GM18873 (cell line): ENCODE data around the gene ZNF764.
"Not testable (repeated sequence)": the region's sequence is repeated elsewhere in the genome, so short reads cannot be mapped to it uniquely, and the experiment has no call there.

Experiments used
- ATAC-seq: cut with Tn5 transposase; IDR thresholded peaks from one replicate; pipeline ENCODE4 v1.9.1; 2021; ENCODE audit warnings: mild to moderate bottlenecking, moderate library complexity, moderate number of reproducible peaks; ENCODE audit not compliant: unreplicated experiment, low FRiP score

The ZNF764 gene

GRCh38 chr16:30528799-30529457, 29.2 kb downstream of the ZNF764 start:
- ATAC-seq = no peak

DNA sequence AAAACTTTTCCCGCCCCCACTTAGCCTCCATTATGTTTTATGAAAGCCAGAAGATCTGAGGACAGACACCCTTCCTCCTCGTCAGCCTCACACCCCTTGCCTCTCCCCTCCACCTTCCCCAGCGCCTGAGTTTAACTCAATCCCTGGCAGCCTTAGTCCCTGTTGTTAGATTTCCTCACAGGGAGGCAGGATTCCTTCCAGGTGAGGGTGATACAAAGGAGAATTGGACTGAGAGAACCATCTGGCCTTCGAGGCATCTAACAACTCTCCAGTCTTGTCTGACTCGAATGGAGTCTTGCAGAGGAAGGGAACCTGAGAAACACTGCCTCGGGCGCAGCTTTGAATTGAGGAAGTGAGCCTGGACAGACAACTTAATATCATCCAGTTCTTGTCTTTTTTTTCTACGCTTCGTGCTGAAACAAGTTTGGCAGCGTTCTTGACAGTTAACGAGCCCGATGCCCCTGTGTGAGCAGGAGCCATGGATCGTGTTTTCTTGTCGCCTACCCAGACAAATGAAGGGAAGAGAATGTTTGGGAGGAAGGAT, 30.5 kb downstream of the ZNF764 start:
- no peak for ATAC-seq

GRCh38 chr16:30526823-30527634, 31.1 kb downstream of the ZNF764 start:
- peak; percentile 69 for ATAC-seq

- no peak for ATAC-seq
Observed at GRCh38 chr16:30526137-30526822, 31.9 kb downstream of the ZNF764 start, which contains the start of gene ZNF768. ZNF768 (minus strand) TSS chr16:30526566; CDS start chr16:30526413, 153 bp downstream.

- no peak for ATAC-seq
Observed at GRCh38 chr16:30525844-30526136, 32.4 kb downstream of the ZNF764 start.

DNA sequence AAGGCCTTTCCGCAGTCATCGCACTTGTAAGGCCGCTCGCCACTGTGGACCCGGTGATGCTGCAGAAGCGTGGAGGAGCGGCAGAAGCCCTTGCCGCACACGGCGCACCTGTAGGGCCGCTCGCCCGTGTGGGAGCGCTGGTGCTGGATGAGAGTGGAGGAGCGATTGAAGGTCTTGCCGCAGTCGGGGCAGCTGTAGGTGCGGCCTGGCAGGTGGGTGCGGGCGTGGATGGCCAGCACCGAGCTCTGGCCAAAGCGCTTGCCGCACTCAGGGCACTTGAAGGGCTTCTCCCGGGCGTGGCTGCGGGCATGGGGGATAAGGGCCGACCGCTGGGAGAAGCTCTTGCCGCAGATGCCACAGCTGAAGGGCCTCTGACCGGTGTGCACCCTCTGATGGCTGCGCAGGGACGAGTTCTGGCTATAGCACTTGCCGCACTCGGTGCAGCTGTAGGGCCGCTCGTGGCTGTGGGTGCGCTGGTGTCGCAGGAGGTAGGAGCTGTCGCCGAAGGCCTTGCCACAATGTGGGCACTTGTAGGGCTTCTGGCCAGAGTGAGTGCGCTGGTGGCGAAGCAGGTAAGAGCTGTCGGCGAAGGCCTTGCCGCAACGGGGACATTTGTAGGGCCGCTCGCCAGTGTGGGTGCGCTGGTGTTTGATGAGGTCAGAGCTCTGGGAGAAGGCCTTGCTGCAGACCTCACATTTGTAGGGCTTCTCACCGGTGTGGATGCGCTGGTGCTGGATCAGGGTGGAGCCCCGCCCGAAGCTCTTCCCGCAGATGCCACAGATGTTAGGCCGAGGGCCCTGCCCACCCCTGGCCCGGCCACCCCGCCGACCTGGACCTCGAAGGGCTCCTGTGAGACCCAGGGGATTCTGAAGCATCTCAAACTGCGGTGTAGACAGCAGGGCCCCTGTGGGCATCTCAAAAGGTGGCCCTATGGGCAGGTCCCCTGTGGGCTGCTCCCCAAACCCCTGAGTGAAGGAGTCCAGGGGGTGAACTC, 33.3 kb downstream of the ZNF764 start:
- ATAC-seq = no peak

DNA sequence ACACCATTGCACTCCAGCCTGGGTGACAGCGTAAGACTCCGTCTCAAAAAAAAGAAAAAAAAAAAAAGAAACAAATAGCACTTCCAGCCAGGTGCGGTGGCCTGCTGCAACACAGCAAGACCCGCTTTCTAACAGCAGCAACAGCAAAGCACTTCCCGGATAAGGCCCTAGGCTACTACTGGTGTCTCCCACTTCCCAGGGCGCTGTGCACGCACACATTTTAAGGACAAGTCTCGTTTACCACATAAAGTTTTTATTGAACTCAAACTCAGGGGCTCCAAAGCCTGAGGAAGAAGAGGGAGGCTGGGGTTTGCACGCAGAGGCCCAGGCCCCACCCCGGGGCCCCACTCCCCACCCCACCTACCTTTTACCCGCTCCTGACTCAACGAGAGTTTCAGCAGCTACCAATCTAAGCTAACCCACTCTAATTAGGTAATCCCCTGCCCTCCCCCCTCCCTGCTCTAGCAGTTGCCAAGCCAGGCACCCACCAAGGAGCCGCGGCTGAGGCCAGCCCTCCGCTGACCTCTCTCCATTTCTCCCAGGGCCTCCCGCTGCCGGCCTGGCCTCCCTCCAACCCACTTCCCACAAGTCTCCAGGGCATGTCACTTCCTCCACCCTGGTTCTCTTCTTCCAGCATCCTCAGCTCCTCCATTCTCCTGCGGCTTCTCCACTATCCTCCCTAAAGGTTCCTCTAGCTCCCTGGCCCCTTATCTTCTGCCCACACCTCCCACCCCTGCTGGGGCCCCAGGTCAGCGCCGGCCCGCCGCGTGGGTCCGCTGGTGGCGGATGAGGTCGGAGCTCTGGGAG, 34.2 kb downstream of the ZNF764 start:
- no peak for ATAC-seq

- not testable (repeated sequence) for ATAC-seq
Observed at GRCh38 chr16:30522702-30523463, 35.3 kb downstream of the ZNF764 start.

DNA sequence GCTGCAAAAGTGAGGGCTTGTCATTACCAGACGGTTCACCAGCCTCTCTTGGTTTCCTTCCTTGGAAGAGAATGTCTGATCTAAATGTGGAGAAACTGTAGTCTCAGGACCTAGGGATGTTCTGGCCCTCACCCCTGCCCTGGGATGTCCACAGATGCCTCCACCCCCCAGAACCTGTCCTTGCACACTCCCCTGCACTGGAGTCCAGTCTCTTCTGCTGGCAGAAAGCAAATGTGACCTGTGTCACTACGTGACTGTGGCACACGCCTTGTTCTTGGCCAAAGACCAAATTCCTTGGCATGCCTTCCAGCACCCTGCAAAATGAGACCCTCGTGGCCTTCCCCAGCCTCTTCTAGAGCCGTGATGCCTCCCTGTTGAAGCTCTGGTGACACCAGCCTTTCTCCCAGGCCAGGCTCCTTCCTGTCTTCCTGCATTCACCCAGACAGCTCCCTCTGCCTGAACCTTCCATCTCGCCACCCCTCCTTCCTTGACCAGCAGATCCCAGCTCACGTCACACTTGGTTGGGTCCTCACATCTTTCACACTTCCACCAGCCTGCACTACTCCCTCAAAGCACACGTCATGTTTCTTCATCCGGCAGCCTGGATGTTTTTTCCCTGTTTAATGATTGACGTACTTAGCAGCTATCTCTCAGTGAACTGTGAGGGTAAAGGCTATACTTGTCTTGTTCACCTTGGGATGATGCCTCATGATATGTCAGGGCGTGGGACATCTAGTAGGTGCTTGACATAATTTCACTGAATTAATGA, 36.1 kb downstream of the ZNF764 start:
- ATAC-seq = no peak

- ATAC-seq = no peak
Observed at GRCh38 chr16:30521476-30521872, 36.7 kb downstream of the ZNF764 start.

- ATAC-seq = no peak
Observed at GRCh38 chr16:30519120-30520049, 38.8 kb downstream of the ZNF764 start.

DNA sequence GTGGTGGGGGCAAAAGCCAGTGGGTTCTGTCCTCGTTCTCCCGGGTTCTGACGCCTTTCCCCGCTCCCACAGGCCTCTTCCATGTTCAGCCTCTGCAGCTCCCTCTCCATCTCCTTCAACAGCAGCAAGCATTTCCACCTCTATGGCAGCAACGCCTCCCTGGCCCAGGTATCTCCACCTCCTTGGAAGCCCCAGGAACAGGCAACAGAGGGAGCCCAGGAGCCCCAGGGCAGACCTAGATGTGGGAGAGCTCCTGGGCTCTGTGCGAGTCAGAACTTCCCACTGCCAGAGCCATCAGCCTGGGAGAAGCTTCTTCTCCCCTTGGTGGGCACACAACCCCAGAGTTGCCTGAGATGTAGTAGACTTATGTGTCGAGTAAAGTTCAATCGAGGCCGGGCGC, 39.6 kb downstream of the ZNF764 start:
- ATAC-seq = no peak

GRCh38 chr16:30515275-30515674, 42.9 kb downstream of the ZNF764 start:
- no peak for ATAC-seq

- ATAC-seq = no peak
Observed at GRCh38 chr16:30511509-30511908, 46.7 kb downstream of the ZNF764 start.

DNA sequence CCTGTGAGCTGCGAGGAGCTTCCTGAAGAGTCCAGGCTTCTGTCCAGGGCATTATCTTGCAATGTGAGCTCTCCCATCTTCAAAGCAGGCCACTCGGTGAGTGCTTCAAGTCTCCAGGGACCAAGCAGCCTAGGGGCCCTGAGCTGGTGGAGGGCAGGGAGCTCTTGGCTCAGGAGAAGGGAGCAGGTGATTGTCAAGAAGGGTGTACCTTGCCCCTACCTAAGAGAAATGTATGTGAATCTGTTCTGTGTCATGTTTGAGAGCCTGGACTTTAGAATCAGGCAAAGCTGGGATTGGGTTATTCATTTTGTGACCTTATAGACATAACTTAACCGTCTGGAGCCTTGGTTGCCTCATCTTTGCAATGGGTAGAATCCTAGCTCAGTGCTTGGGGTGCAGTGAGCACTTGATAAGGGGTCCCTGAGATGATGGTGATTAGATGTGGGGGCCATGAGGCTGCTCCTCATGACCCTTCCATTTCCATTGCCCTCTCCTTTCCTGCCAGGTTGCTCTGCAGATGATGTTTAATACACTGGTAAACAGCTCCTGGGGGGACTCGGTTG, 47.7 kb downstream of the ZNF764 start:
- no peak for ATAC-seq

- ATAC-seq = no peak
Observed at GRCh38 chr16:30509081-30509765, 49.0 kb downstream of the ZNF764 start.
